IPS DF 6.9 (cell line): ENCODE results near the gene CARNS1.

Source experiments
- DNase-seq: peaks from one replicate; pipeline ENCODE4 v3.0.0-alpha.2; 2013; ENCODE audit warnings: low read depth, low spot score
- H3K27ac ChIP-seq: one replicate; pipeline ENCODE4 v1.5.1; 2013; ENCODE audit warnings: low read length, control low read depth
- H3K27me3 ChIP-seq: 2 replicates; pipeline ENCODE4 v1.6.1; 2013; ENCODE audit warnings: mild to moderate bottlenecking, low read length; ENCODE audit not compliant: control insufficient read depth, insufficient read depth
- H3K36me3 ChIP-seq: 2 replicates; pipeline ENCODE4 v1.6.1; 2013; ENCODE audit warnings: low read length; ENCODE audit not compliant: control insufficient read depth, insufficient read depth
- H3K4me1 ChIP-seq: 2 replicates; pipeline ENCODE4 v1.6.1; 2013; ENCODE audit warnings: low read length; ENCODE audit not compliant: control insufficient read depth, insufficient read depth
- H3K4me3 ChIP-seq: 2 replicates; pipeline ENCODE4 v1.5.1; 2013; ENCODE audit warnings: mild to moderate bottlenecking, low read length
- H3K9me3 ChIP-seq: 2 replicates; pipeline ENCODE4 v1.6.1; 2013; ENCODE audit warnings: low read length, inconsistent platforms; ENCODE audit not compliant: control insufficient read depth, insufficient read depth
- WGBS: extraction: QIAGEN DNeasy Blood & Tissue Kit; methylation state at CpG from one replicate; pipeline ENCODE4 v1.1.7; 2013; ENCODE audit warnings: mixed read lengths, missing lambda C conversion rate; ENCODE audit not compliant: insufficient read length, insufficient coverage; 5-methylcytosine and 5-hydroxymethylcytosine counted together

The CARNS1 gene

DNA sequence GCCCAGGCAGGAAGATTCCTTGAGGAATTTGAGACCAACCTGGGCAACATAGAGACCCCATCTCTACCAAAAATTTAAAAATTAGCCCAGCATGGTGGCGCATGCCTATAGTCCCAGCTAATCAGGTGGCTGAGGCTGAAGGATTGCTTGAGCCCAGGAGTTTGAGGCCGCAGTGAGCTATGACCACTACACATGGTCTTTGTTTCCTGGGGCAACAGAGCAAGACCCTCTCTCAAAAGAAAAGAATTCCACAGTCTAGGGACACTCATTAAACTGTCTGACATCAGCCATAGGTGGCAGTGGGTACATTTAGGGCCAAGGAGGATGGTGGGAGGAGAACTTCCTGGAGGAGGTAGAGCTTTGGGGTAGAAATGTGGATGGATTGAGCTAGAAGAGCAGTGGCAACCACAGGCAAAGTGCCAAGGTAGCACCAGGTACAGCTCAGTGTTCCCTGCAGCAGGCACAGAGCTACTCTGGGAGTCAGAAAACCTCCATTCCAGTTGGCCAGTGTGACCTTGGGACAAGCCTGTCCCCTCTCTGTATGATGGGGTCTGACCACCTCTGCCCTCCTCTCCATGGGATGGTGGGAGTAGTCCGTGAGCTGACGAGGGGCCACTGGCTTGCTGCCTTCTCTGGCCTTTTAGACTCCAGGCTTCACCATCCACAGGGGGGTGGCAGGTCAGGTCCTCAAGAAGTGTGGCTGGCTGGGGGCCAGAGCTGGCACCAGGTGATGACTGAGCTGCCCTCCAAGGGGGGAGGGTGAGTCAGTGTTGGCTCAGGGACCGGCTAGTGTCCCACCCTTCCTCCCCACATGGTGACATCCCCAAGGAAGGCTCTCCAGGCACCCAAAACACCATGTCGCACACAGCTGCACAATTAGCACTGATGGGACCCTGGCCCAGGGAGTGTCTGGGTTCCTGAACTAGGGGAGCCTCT lies 38.3 kb upstream of the CARNS1 start:
- WGBS, result no CpG with 5 or more reads among the region's 6 CpGs
- H3K4me1 ChIP-seq, result 0 out of 2 replicates have a peak, but pooled peaks cover 6% of the 10 kb centered on the region
- H3K36me3 ChIP-seq, result no peaks in the 10 kb centered on the region
- peaks cover 18% of the 10 kb centered on the region for H3K27me3 ChIP-seq
- no peak overlapping the region for H3K27ac ChIP-seq
- no peak overlapping the region for H3K4me3 ChIP-seq
- no peak for DNase-seq
- no peaks in the 10 kb centered on the region for H3K9me3 ChIP-seq

DNA sequence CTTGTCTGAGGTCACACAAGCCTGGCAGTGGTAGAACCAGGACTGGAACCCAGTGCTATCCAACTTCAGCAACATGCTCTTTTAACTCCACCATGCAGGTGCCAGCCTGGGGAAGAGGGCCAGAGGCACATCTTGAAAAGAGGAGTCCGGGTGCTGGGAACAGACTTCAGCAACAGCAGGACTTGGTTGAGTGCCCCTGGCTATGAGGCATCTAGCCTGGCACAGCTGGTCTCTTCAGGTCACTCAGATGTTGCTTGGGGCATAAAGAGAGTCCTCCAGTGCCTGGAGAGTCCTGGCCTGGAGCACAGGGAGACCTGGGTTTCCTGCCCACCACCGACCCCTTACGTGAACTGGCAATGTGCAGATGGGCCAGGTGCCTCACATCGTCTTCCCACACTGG lies 36.9 kb upstream of the CARNS1 start:
- Histone ChIP-seq H3K4me3 (no peak overlapping the region), H3K4me1 (0 out of 2 replicates have a peak, but pooled peaks cover 6% of the 10 kb centered on the region), H3K27me3 (peaks cover 18% of the 10 kb centered on the region), H3K27ac (no peak overlapping the region), H3K9me3 (no peaks in the 10 kb centered on the region), H3K36me3 (no peaks in the 10 kb centered on the region)
- no peak for DNase-seq
- no CpG with 5 or more reads among the region's 4 CpGs for WGBS

DNA sequence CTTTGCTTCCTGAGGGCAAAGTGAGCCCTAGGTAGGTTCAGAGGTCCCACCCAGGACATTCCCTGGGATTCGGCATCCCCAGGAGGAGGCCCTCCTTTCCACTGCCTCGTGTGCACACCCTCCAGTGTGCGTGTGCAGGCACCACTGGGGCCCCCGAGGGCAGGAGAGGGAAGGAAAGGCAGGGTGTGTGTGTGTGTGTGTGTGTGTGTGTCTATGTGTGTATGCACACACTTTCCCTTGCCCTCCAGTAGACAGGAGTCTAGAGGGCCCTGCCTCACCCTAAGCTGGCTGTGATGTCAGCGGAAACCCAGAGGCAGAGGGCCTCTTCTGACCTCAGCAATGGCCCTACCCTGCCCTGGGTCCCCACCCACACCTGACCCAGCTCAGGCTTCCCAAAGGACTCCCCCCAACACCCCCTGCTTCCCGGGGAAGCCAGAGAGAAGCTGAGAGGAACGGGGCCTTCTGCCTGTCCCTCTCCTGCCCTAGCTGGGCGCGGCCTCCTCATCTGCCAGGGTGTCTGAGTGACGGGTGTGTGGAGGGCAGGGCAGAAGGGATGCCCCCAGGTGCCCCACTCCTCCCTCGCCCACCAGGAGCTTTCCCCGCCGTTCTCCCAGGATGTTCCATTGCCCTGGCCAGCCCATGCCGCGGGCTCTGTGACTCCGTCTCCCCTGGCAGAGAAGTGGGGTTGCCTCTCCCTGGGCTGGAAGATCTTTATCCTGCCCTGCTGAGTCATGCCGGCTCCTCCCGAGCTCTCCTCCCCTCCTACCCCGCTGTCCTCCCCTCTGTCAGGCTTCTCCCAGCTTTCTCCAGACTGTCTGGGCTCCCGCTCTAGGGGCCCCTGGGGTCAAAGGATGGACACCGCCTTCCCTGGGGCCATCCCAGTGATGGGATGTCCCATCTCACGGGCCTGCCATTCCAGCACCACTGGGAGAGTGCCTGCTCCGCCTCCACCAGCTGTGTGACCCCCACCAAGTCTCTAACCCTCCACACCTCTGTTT lies 36.1 kb upstream of the CARNS1 start:
- no peak overlapping the region for H3K4me3 ChIP-seq

DNA sequence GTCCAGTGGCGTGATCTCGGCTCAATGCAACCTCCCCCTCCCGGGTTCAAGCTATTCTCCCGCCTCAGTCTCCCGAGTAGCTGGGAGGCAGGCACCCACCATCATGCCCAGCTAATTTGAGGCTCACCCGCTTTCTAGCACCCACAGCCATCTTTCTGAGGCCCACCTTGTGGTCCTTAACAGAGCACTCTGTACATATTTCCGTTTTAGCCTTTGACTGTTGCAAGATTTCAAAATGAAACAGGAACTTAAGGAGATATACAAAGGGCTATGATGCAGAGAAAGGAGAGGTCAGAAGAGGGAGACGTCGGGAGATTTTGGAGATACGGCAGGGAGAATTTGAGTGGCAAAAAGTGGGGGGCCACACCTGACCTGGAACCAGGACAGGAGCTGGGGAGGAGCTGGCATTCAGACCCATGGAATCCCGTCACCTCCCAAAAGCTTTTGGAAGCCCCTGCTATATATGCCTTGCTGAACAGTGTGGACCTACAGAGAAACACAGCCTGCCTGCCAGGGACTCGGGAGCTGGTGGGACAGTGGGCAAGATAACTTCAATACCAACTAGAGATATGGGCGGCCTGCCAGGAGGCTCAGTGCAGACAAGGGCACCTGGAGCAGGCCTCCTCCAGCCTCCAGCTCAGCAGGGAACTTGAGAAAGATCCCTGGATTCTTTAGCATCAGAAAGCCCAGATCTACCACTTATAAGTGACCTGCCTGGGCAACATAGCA lies 34.1 kb upstream of the CARNS1 start:
- DNase-seq, result no peak
- no peak overlapping the region for H3K27ac ChIP-seq
- WGBS, result no CpG with 5 or more reads among the region's 13 CpGs
- no peaks in the 10 kb centered on the region for H3K9me3 ChIP-seq
- no peaks in the 10 kb centered on the region for H3K36me3 ChIP-seq
- H3K4me1 ChIP-seq, result no peaks in the 10 kb centered on the region
- peaks cover 8% of the 10 kb centered on the region for H3K27me3 ChIP-seq
- H3K4me3 ChIP-seq, result no peak overlapping the region

More for the DNA sequence above, 36.1 kb upstream of the CARNS1 start:
- no peak for DNase-seq
- no peaks in the 10 kb centered on the region for H3K9me3 ChIP-seq
- no peaks in the 10 kb centered on the region for H3K36me3 ChIP-seq
- H3K4me1 ChIP-seq, result 0 out of 2 replicates have a peak, but pooled peaks cover 6% of the 10 kb centered on the region
- H3K27ac ChIP-seq, result no peak overlapping the region
- no CpG with 5 or more reads among the region's 23 CpGs for WGBS
- peaks cover 16% of the 10 kb centered on the region for H3K27me3 ChIP-seq

DNA sequence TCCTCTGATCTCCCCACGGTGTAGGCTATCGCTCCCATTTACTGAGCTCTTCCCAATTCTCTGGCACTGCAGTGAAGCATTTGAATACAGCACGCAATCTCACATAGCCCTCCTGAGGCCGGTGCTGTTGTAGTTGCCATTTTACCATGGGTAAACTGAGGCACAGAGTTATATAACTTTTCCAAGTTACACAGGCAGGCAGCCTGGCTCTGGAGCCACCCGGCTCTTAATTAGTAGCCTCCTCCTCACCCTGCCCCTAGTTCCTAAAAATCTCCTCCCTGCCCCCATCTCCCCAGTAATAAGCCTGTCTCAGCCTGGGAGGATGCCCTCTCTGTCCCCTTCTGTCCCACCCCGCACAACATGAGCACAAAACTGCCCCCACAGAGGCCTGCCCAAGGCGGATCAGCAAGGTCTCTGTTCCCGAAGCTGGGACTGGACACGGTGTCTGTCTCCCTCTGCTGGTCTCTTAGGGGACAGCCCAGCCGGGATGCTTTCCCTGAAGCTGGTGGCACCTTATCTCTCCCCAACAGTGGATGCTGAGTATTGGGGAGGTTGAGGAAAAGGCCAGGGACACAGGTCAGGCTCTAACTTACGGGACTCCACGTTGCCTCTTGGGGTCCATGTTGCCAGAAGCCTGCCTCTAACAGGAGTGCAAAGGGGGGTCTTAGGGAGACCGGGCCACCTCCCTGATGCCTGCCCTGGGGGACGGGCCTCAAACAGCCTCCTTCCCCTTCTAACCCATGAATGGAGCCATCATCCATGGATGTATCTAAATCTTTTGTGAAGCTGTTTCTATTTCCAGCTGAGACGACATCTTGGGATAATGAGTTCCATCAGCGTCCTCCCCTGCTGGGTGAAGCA lies 33.0 kb upstream of the CARNS1 start:
- no peaks in the 10 kb centered on the region for H3K9me3 ChIP-seq
- no CpG with 5 or more reads among the region's 16 CpGs for WGBS
- H3K4me3 ChIP-seq, result no peak overlapping the region
- H3K4me1 ChIP-seq, result no peaks in the 10 kb centered on the region
- H3K36me3 ChIP-seq, result no peaks in the 10 kb centered on the region
- no peaks in the 10 kb centered on the region; the same call in 1 of the 2 replicates for H3K27me3 ChIP-seq
- DNase-seq, result no peak
- H3K27ac ChIP-seq, result no peak overlapping the region

DNA sequence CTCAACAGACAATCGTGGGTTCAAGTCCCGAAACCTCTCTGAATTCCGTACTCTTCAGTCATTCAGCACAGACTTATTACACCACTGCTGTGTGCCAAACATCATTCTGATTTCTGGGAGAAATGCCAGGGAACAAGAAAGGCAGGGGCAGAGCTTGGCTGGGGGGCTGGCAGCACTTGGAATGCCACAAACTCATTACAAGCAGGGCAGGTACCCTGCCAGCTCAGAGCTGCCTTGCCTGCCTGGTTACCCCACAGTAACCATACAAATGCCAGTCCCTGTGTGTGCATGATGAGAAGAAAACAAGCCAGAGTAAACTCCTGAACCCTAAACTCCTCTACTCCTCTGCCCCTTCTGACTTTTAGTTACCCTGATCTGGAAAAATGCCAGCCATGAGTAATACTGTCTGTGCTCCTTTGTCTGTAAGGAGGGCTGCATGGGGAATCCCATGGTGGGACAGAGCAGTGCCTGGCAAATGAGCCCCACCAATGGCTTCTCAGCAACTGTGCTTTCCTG lies 30.6 kb upstream of the CARNS1 start:
- Histone ChIP-seq H3K4me3 (no peak overlapping the region), H3K36me3 (no peaks in the 10 kb centered on the region), H3K27ac (no peak overlapping the region), H3K27me3 (no peaks in the 10 kb centered on the region; the same call in 1 of the 2 replicates), H3K9me3 (no peaks in the 10 kb centered on the region), H3K4me1 (no peaks in the 10 kb centered on the region; the same call in 1 of the 2 replicates)
- DNase-seq, result no peak
- WGBS, result no CpG with 5 or more reads among the region's 3 CpGs

DNA sequence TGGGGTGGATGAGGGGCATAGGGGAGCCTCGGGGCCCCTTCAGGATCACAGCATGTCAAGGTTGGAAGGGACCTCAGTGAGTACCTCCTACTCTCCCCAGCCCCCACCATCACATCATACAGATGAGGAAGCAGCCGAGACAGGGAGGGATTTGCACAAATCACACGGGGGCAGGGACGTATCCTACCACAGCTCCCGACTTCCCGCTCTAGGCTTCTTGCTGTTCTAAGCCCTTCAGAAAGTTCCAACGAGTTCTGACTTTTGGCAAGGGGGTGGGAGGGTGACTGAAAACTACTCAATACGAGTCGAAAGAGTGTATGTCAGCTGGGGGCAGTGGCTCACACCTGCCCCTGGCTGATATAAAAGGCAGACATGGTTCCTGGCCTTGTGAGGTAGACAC lies 28.4 kb upstream of the CARNS1 start:
- WGBS, result no CpG with 5 or more reads among the region's 9 CpGs

DNA sequence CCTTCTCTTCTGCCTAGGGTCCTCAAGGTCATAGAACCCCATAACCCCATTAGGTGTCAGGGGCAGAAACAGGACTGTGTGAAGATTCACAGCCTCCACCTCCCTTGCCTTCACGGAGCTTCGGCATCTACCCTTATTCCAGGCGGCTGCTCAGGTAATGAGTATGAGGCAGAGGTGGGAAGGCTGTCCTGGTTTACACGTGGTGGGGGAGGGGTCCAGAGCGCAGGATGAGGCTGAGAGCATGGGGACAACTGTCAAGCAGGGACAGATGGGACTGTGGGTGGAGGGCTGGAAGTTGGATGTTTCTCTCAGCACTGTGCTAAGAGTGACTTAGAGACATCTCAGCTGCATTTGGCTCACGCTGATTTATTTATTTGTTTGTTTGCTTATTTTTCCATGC lies 28.0 kb upstream of the CARNS1 start:
- Histone ChIP-seq H3K9me3 (no peaks in the 10 kb centered on the region), H3K27ac (no peak overlapping the region), H3K27me3 (no peaks in the 10 kb centered on the region; the same call in 1 of the 2 replicates), H3K4me1 (peaks cover 3% of the 10 kb centered on the region; the same call in 1 of the 2 replicates), H3K36me3 (peaks cover 1% of the 10 kb centered on the region; the same call in 1 of the 2 replicates), H3K4me3 (no peak overlapping the region)
- no peak for DNase-seq
- no CpG with 5 or more reads among the region's 6 CpGs for WGBS

More for the DNA sequence above, 28.4 kb upstream of the CARNS1 start:
- Histone ChIP-seq H3K27ac (no peak overlapping the region), H3K27me3 (no peaks in the 10 kb centered on the region; the same call in 1 of the 2 replicates), H3K9me3 (no peaks in the 10 kb centered on the region), H3K4me3 (no peak overlapping the region), H3K36me3 (no peaks in the 10 kb centered on the region), H3K4me1 (no peaks in the 10 kb centered on the region; the same call in 1 of the 2 replicates)
- DNase-seq, result no peak

DNA sequence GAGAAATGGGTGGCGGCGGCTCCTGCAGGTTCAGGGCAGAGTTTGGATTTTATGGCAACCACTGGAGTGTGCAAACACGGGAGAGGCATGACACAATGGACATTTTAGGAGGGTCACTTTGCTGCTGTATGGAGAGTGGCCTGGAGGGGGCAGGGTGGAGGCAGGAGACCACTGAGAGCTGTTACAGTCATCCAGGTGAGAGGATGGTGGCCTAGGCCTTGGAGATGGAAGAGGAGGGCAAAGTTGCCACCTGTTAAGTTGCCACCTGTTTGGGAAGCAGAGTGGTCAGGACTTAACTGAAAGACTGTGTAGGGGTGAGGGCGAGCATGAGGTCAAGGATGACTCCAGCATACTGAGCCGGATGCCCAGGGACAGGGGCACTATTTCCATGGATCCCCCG lies 26.0 kb upstream of the CARNS1 start:
- Histone ChIP-seq H3K27me3 (no peaks in the 10 kb centered on the region; the same call in 1 of the 2 replicates), H3K36me3 (peaks cover 3% of the 10 kb centered on the region; the same call in 1 of the 2 replicates), H3K4me3 (no peak overlapping the region), H3K4me1 (peaks cover 5% of the 10 kb centered on the region; the same call in 1 of the 2 replicates), H3K27ac (no peak overlapping the region), H3K9me3 (no peaks in the 10 kb centered on the region)
- no peak for DNase-seq
- no CpG with 5 or more reads among the region's 6 CpGs for WGBS
